OCI-LY1 (cell line): ENCODE measurements around the gene OLFM1.

Source experiments
- H2AFZ ChIP-seq: fragments of 200-600 bp; sonication (generic), shearing (Covaris generic); 2 replicates; pipeline ENCODE4 v1.6.0; 2014; ENCODE audit warnings: antibody characterized with exemption, mild to moderate bottlenecking, low read length
- H3F3A ChIP-seq: fragments of 200-600 bp; sonication (generic), shearing (Covaris generic); 2 replicates; pipeline ENCODE4 v1.6.0; 2014; ENCODE audit warnings: mild to moderate bottlenecking, antibody characterized with exemption, low read length, moderate library complexity; ENCODE audit not compliant: insufficient read depth
- H3K27ac ChIP-seq: fragments of 200-600 bp; sonication (generic); 2 replicates; pipeline ENCODE4 v1.5.1; 2014; ENCODE audit warnings: low read length, mixed run types, mild to moderate bottlenecking, low read depth; ENCODE audit not compliant: poor library complexity, severe bottlenecking
- H3K27me3 ChIP-seq: fragments of 200-600 bp; sonication (generic); 2 replicates; pipeline ENCODE4 v1.6.0; 2014; ENCODE audit warnings: antibody characterized with exemption, mild to moderate bottlenecking, low read length, moderate library complexity; ENCODE audit not compliant: insufficient read depth
- H3K36me3 ChIP-seq: fragments of 200-600 bp; sonication (generic); 2 replicates; pipeline ENCODE4 v1.6.1; 2014; ENCODE audit warnings: mild to moderate bottlenecking, antibody characterized with exemption, low read length, moderate library complexity, mixed read lengths; ENCODE audit not compliant: insufficient read depth
- H3K4me1 ChIP-seq: fragments of 200-600 bp; sonication (generic); 2 replicates; pipeline ENCODE4 v1.5.1; 2014; ENCODE audit warnings: mild to moderate bottlenecking, low read length, moderate library complexity; ENCODE audit not compliant: insufficient read depth, severe bottlenecking
- H3K4me2 ChIP-seq: fragments of 200-600 bp; sonication (generic), shearing (Covaris generic); 2 replicates; pipeline ENCODE4 v1.6.1; 2014; ENCODE audit warnings: low read length
- H3K4me3 ChIP-seq: fragments of 200-600 bp; sonication (generic); 2 replicates; pipeline ENCODE4 v1.5.1; 2014; ENCODE audit warnings: low read length, low read depth, mild to moderate bottlenecking, mixed read lengths; ENCODE audit not compliant: poor library complexity, severe bottlenecking
- H3K79me2 ChIP-seq: fragments of 200-600 bp; shearing (Covaris generic); 2 replicates; pipeline ENCODE4 v1.6.1; 2016; ENCODE audit warnings: mixed run types, low read length, mixed read lengths; ENCODE audit not compliant: insufficient read depth
- H3K9ac ChIP-seq: fragments of 200-600 bp; sonication (generic), shearing (Covaris generic); 2 replicates; pipeline ENCODE4 v1.6.1; 2014; ENCODE audit warnings: mild to moderate bottlenecking, low read length, mixed read lengths
- H3K9me2 ChIP-seq: fragments of 200-600 bp; sonication (generic), shearing (Covaris generic); 2 replicates; pipeline ENCODE4 v1.6.1; 2014; ENCODE audit warnings: low read depth, mild to moderate bottlenecking, low read length, mixed read lengths
- H3K9me3 ChIP-seq: fragments of 200-600 bp; shearing (Covaris generic); 2 replicates; pipeline ENCODE4 v1.6.1; 2014; ENCODE audit warnings: low read length, mixed read lengths
- H4K20me1 ChIP-seq: fragments of 200-600 bp; sonication (generic), shearing (Covaris generic); 2 replicates; pipeline ENCODE4 v1.6.0; 2016; ENCODE audit warnings: mild to moderate bottlenecking, low read length; ENCODE audit not compliant: insufficient read depth
- CTCF ChIP-seq: fragments of 200-600 bp; sonication (generic), shearing (Covaris generic); IDR thresholded peaks from 2 replicates; pipeline ENCODE4 v1.5.1; 2017; ENCODE audit warnings: mild to moderate bottlenecking, antibody characterized with exemption, low read length, moderate library complexity, mixed read lengths
- EZH2 ChIP-seq: fragments of 200-600 bp; sonication (generic), shearing (Covaris generic); IDR thresholded peaks from 2 replicates; pipeline ENCODE4 v1.8.0; 2017; ENCODE audit warnings: borderline replicate concordance, mixed run types, mild to moderate bottlenecking, antibody characterized with exemption, low read length, moderate library complexity, mixed read lengths

Gene OLFM1

GRCh38 chr9:135090081-135090480 is 2.6 kb downstream of the OLFM1 start:
- H3F3A ChIP-seq = no peaks in the 10 kb centered on the region
- H3K4me2 ChIP-seq = no peak overlapping the region
- no peak overlapping the region for H3K27ac ChIP-seq
- no peaks in the 10 kb centered on the region for H3K36me3 ChIP-seq
- no peaks in the 10 kb centered on the region for H3K9me2 ChIP-seq
- H3K4me3 ChIP-seq = no peak overlapping the region
- no peaks in the 10 kb centered on the region for H3K27me3 ChIP-seq
- TF ChIP-seq EZH2 (no peak), CTCF (no peak)
- H3K4me1 ChIP-seq = no peaks in the 10 kb centered on the region
- H4K20me1 ChIP-seq = no peaks in the 10 kb centered on the region
- no peak overlapping the region for H2AFZ ChIP-seq
- H3K9ac ChIP-seq = no peak overlapping the region
- H3K79me2 ChIP-seq = no peaks in the 10 kb centered on the region
- H3K9me3 ChIP-seq = no peaks in the 10 kb centered on the region

DNA sequence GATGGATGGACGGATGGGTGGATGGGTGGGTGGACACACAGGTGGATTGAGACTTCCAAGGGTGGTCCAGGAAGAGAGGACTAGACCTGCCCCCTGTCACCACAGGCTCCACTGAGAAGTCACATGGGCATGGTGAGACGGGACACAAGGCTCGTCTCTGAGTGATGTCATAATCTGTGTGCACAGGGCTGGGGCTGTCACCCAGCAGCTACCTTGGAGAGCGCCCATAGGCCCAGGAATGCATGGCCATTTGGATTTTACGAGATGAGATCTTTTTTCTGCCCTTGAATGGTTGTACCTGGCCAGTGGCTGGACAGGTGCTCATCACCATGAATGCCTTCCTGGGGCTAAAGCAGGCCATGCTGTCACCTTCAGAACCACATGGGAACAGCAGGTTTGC is 3.1 kb downstream of the OLFM1 start:
- no peaks in the 10 kb centered on the region for H3K79me2 ChIP-seq
- no peaks in the 10 kb centered on the region for H3K9me2 ChIP-seq
- no peak overlapping the region for H3K4me3 ChIP-seq
- H3K9me3 ChIP-seq = no peaks in the 10 kb centered on the region
- H4K20me1 ChIP-seq = no peaks in the 10 kb centered on the region
- no peak overlapping the region for H3K9ac ChIP-seq
- no peaks in the 10 kb centered on the region for H3F3A ChIP-seq
- TF ChIP-seq EZH2 = no peak
- no peak for TF ChIP-seq CTCF
- H3K4me2 ChIP-seq = no peak overlapping the region
- no peaks in the 10 kb centered on the region for H3K4me1 ChIP-seq
- no peak overlapping the region for H2AFZ ChIP-seq
- H3K27ac ChIP-seq = no peak overlapping the region
- H3K27me3 ChIP-seq = no peaks in the 10 kb centered on the region
- no peaks in the 10 kb centered on the region for H3K36me3 ChIP-seq

DNA sequence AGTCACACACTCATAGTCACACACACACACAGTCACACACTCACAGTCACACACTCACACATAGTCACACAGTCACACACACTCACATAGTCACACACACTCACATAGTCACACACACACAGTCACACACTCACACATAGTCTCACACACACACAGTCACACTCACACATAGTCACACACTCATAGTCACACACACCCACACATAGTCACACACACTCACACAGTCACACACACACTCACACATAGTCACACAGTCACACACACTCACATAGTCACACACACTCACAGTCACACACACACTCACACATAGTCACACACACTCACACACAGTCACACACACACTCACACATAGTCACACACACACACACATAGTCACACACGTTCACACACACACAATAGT is 4.1 kb downstream of the OLFM1 start:
- H2AFZ ChIP-seq = no peak overlapping the region
- H3K4me2 ChIP-seq = no peak overlapping the region
- H3K9me3 ChIP-seq = no peaks in the 10 kb centered on the region
- TF ChIP-seq CTCF (no peak), EZH2 (no peak)
- no peaks in the 10 kb centered on the region for H3F3A ChIP-seq
- H3K4me3 ChIP-seq = no peak overlapping the region
- H3K27ac ChIP-seq = no peak overlapping the region
- H3K36me3 ChIP-seq = no peaks in the 10 kb centered on the region
- H3K9ac ChIP-seq = no peak overlapping the region
- no peaks in the 10 kb centered on the region for H4K20me1 ChIP-seq
- no peaks in the 10 kb centered on the region for H3K4me1 ChIP-seq
- no peaks in the 10 kb centered on the region for H3K79me2 ChIP-seq
- no peaks in the 10 kb centered on the region for H3K27me3 ChIP-seq
- H3K9me2 ChIP-seq = no peaks in the 10 kb centered on the region
